ENCODE results near the gene TJP2.

DNA sequence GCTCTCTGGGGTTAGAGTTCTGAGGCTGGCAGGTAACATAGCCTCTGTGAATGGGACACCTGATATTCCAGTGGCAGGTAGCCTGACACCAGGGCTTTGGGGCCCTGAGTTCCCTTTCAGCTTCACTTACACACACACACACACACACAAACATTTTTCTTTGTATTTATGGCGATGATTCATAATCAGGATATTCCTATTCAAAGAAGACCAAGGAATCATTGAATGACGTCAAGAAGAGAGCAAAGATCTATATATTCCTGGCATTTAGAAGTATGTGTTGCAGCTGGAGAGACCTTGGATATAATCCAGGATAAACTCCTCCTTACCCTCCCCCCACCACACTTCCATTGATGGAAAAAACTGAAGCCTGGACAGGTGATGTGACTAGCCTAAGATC is 143.0 kb downstream of the TJP2 start:
- TF ChIP-seq, protein P1, sequence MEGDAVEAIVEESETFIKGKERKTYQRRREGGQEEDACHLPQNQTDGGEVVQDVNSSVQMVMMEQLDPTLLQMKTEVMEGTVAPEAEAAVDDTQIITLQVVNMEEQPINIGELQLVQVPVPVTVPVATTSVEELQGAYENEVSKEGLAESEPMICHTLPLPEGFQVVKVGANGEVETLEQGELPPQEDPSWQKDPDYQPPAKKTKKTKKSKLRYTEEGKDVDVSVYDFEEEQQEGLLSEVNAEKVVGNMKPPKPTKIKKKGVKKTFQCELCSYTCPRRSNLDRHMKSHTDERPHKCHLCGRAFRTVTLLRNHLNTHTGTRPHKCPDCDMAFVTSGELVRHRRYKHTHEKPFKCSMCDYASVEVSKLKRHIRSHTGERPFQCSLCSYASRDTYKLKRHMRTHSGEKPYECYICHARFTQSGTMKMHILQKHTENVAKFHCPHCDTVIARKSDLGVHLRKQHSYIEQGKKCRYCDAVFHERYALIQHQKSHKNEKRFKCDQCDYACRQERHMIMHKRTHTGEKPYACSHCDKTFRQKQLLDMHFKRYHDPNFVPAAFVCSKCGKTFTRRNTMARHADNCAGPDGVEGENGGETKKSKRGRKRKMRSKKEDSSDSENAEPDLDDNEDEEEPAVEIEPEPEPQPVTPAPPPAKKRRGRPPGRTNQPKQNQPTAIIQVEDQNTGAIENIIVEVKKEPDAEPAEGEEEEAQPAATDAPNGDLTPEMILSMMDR (conservative IDR thresholded peaks at IDR 0.05; ENCODE audit: low read depth, low read length): no peak
- TF ChIP-seq SMC3 (IDR thresholded peaks at IDR 0.05; ENCODE audit: low read depth, low read length) (no peak), CEBPB (IDR thresholded peaks at IDR 0.05; ENCODE audit: low read depth, low read length) (no peak), POLR2A (IDR thresholded peaks at IDR 0.05; ENCODE audit: low read depth, low read length) (no peak), NFE2L2 (IDR thresholded peaks at IDR 0.05; ENCODE audit: low read depth, low read length) (no peak), FOS (IDR thresholded peaks at IDR 0.05; ENCODE audit: low read depth, low read length) (no peak), MXI1 (IDR thresholded peaks at IDR 0.05; ENCODE audit: borderline replicate concordance, low read depth, low read length) (no peak), MAZ (IDR thresholded peaks at IDR 0.05; ENCODE audit: borderline replicate concordance, low read depth, low read length) (no peak), RCOR1 (IDR thresholded peaks at IDR 0.05; ENCODE audit: insufficient replicate concordance, low read length) (no peak), MAFK (IDR thresholded peaks at IDR 0.05; ENCODE audit: low read depth, low read length) (no peak), RFX5 (IDR thresholded peaks at IDR 0.05; ENCODE audit: low read depth, low read length) (no peak)
- TF ChIP-seq, protein P2, sequence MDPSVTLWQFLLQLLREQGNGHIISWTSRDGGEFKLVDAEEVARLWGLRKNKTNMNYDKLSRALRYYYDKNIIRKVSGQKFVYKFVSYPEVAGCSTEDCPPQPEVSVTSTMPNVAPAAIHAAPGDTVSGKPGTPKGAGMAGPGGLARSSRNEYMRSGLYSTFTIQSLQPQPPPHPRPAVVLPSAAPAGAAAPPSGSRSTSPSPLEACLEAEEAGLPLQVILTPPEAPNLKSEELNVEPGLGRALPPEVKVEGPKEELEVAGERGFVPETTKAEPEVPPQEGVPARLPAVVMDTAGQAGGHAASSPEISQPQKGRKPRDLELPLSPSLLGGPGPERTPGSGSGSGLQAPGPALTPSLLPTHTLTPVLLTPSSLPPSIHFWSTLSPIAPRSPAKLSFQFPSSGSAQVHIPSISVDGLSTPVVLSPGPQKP (IDR thresholded peaks at IDR 0.05; ENCODE audit: borderline replicate concordance, low read depth, low read length): no peak
- TF ChIP-seq, protein P3, sequence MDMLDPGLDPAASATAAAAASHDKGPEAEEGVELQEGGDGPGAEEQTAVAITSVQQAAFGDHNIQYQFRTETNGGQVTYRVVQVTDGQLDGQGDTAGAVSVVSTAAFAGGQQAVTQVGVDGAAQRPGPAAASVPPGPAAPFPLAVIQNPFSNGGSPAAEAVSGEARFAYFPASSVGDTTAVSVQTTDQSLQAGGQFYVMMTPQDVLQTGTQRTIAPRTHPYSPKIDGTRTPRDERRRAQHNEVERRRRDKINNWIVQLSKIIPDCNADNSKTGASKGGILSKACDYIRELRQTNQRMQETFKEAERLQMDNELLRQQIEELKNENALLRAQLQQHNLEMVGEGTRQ (IDR thresholded peaks at IDR 0.05; ENCODE audit: low read depth, low read length): no peak
